CD4-positive, alpha-beta T cell treated with Interleukin-21 for 1 hour (primary cell): ENCODE measurements around the gene GSTP1.

Experiments used
- DNase-seq: peaks from one replicate; pipeline ENCODE4 v3.0.0-alpha.2; 2020

GSTP1 gene

DNA sequence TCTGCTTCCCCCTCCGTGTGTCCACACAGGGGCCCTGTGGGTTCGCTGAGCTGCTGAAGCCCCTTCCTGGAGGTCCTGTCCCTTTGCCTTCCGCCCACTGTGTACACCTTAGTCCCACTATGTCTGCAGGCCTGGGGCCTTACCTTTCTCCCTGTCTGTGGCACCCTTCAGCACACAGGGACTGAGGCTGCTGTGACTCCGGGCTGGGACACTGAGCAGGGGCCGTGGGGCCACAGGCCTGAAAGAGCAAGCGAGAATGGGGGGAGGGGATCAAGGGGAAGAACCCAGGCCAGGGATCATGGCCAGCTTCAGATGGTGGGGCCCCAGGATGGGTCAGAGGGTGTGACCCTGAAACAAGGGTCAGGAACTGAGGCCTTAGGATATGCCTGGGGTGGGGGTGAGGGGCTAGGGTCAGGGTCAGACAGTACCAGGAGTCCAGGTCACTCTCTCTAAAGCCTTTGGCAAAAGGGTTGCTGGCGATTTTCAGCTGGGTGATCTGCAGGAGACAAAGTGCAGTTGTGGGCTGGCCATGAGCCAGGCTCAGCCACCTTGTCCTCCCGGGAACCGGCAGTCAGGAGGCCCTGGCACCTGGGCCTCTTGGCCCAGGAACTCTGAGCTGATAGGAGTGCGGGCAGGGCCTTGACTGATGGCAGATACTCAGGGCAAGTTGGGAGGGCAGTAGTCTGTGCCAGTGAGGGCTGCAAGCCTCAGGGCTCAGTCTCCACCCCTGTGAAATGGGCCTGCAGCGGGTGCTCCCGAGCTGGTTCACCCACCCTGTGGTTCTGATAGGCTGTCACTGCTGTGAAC lies 48.8 kb downstream of the GSTP1 start:
- DNase-seq = no peak

- DNase-seq = no peak
Observed at GRCh38 chr11:67632982-67633755, 49.6 kb downstream of the GSTP1 start.

DNA sequence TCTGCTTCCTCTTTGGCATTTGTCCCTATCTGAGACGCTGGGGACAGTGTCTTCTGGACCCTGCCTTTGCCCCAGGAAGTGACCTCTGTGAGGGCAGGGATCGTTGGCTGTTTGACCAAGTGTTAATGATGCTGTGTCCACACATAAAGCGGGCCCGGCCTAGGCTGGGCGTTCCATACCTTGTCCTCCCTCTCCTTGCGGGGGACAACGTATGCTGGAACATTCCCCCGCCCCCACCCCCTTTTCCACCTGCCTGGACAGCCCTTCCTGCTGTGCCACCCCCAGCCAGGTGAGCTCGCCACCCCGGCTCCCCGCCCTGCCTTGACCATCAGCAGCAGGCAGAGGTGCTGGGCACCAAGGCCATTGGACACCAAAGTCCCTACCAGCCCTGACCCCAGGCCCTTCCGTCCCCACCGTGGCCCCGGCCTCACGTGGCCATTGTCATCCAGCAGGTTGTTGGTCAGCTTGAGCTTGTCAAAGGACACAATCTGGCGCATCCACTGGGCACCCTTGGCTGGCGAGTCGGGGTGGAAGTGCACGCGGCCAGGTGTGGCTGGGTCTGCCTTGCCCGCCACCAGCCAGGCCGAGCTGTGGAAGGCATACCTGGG lies 50.2 kb downstream of the GSTP1 start:
- DNase-seq = no peak

DNA sequence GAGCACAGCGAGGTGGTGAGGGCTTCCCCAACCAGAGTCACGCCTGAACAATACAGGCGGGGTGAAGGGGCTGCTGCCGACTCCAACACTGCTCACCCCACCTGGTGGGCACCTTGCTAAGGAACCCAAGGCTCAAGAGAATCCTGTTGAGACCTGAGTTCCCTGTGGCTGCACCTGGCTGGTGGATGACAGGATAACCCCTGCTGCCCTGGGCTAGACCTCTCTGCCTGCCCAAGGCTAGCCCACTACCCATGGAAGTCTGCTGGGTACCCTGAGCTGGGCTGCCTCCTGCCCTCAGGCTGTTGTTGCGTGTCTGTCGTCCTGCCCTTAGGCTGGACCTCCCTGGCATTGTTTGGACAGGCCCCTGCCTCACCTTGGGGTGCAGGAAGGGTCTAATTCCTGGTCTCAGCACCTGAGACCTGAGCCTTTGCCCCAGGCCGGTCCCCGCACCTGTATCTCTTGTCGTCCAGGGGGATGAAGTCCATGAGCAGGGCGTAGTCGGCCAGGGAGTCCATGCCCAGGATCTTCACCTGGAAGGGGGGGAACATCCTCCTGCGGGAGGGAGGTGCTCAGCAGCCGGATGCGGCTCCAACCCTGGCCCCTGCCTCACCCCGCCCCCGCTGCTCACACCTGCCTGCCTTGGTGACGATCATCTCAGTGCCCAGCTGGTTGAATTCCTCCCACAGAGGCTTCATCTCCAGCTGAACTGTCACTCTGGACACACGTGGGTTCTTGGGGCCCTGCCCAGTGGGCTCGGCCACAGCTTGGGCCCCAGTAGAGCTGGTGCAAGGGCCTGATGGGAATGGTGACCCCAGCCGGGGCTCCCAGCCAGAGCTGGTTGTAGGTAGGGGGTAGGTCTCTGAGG lies 51.0 kb downstream of the GSTP1 start:
- DNase-seq = no peak

GRCh38 chr11:67635231-67635521 lies 51.6 kb downstream of the GSTP1 start:
- DNase-seq = no peak
